Smooth muscle cell (in vitro differentiated cells): ENCODE data around the gene ALDH4A1. TPM values are rescaled to one million over a fixed set of nuclear protein-coding genes. Genes with fewer than 3 reads are reported as not detected.

ENCODE experiments used
- DNase-seq: peaks from one replicate; lab custom pipeline; 2025; ENCODE audit not compliant: unreplicated experiment; lab: John Stamatoyannopoulos, UW
- H2AFZ ChIP-seq: fragments of 200-600 bp; sonication (generic); 2 replicates; pipeline ENCODE4 v1.6.0; 2016; ENCODE audit warnings: antibody characterized with exemption, low read depth, mild to moderate bottlenecking
- H3F3A ChIP-seq: fragments of 200-600 bp; sonication (generic); 2 replicates; pipeline ENCODE4 v1.6.0; 2017; ENCODE audit warnings: antibody characterized with exemption, low read depth
- H3K27ac ChIP-seq: fragments of 200-600 bp; sonication (generic); 2 replicates; pipeline ENCODE4 v1.5.1; 2016; ENCODE audit warnings: low read depth, mild to moderate bottlenecking
- H3K27me3 ChIP-seq: fragments of 200-600 bp; sonication (generic); 2 replicates; pipeline ENCODE4 v1.6.1; 2016; ENCODE audit warnings: low read depth, mild to moderate bottlenecking
- H3K36me3 ChIP-seq: fragments of 200-600 bp; sonication (generic); 2 replicates; pipeline ENCODE4 v1.5.1; 2016; ENCODE audit warnings: low read depth
- H3K4me1 ChIP-seq: fragments of 200-600 bp; sonication (generic); 2 replicates; pipeline ENCODE4 v1.5.1; 2016; ENCODE audit warnings: low read depth
- H3K4me2 ChIP-seq: fragments of 200-600 bp; sonication (generic); 2 replicates; pipeline ENCODE4 v1.6.0; 2016; ENCODE audit warnings: mild to moderate bottlenecking
- H3K4me3 ChIP-seq: fragments of 200-600 bp; sonication (generic); 2 replicates; pipeline ENCODE4 v1.5.1; 2016; ENCODE audit warnings: mild to moderate bottlenecking
- H3K79me2 ChIP-seq: fragments of 200-600 bp; sonication (generic); 2 replicates; pipeline ENCODE4 v1.6.0; 2016; ENCODE audit warnings: low read depth, mild to moderate bottlenecking
- H3K9ac ChIP-seq: fragments of 200-600 bp; sonication (generic); 2 replicates; pipeline ENCODE4 v1.6.0; 2016; ENCODE audit warnings: low read depth
- H3K9me3 ChIP-seq: fragments of 200-600 bp; sonication (generic); replicated peaks from 2 replicates; pipeline ENCODE4 v1.5.1; 2016; ENCODE audit warnings: low read depth
- H4K20me1 ChIP-seq: fragments of 200-600 bp; sonication (generic); 2 replicates; pipeline ENCODE4 v1.6.0; 2016; ENCODE audit warnings: low read depth
- CTCF ChIP-seq: fragments of 200-600 bp; sonication (generic); IDR thresholded peaks from 2 replicates; pipeline ENCODE4 v1.5.1; 2017; ENCODE audit warnings: borderline replicate concordance, mild to moderate bottlenecking, antibody characterized with exemption; ENCODE audit not compliant: insufficient read depth, poor library complexity, severe bottlenecking
- WGBS: methylation state at CpG from one replicate; pipeline ENCODE4 v1.1.7; 2016; ENCODE audit warnings: low lambda C conversion rate; 5-methylcytosine and 5-hydroxymethylcytosine counted together
- polyA plus RNA-seq: library from polyadenylated mRNA; unstranded; fragments of >200 nt; fragmentation: Nextera tagmentation; extraction: Ambion mirVana; gene quantifications from 2 replicates; pipeline ENCODE4 v1.2.1, GENCODE V29; 2016
- total RNA-seq: library from RNA; depleted of rRNA; stranded (reverse); fragments of >200 nt; gene quantifications from 2 replicates; pipeline ENCODE4 v1.2.3, GENCODE V29; 2014

The ALDH4A1 gene
- total and polyA plus RNA-seq, 2 experiments from 2014 or later: 4.8 to 7.2 TPM

DNA sequence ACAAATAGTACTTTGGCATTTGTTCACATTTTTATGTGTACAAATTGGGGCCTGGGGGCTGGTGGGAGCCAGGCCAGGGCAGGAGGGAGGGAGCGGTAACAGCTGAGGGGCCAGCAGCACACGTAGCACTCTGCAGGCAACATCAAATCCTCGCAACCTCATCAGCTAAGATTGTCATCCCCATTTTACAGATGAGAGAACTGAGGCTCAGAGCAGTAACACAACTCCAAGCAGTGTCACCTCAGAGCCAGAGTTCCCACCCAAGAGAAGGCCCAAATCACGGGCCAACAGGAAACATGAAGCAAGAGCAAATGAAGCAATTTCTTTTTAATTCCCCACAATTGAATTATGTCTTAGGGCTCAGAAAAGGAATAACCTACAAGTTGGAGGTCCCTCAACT lies 40.0 kb upstream of the ALDH4A1 start:
- Histone ChIP-seq H3K27ac (peak overlapping the region; percentile 41), H3K79me2 (peaks cover 98% of the 10 kb centered on the region), H3K9me3 (no peaks in the 10 kb centered on the region), H2AFZ (no peak overlapping the region), H3K4me3 (no peak overlapping the region), H3K4me2 (no peak overlapping the region), H3F3A (peaks cover 33% of the 10 kb centered on the region), H3K36me3 (no peaks in the 10 kb centered on the region), H3K27me3 (no peaks in the 10 kb centered on the region), H4K20me1 (peaks cover 79% of the 10 kb centered on the region), H3K9ac (no peak overlapping the region), H3K4me1 (peaks cover 35% of the 10 kb centered on the region)
- TF ChIP-seq CTCF: no peak
- WGBS: 78% methylated on average over 4 of the region's 4 CpGs
- no peak for DNase-seq

DNA sequence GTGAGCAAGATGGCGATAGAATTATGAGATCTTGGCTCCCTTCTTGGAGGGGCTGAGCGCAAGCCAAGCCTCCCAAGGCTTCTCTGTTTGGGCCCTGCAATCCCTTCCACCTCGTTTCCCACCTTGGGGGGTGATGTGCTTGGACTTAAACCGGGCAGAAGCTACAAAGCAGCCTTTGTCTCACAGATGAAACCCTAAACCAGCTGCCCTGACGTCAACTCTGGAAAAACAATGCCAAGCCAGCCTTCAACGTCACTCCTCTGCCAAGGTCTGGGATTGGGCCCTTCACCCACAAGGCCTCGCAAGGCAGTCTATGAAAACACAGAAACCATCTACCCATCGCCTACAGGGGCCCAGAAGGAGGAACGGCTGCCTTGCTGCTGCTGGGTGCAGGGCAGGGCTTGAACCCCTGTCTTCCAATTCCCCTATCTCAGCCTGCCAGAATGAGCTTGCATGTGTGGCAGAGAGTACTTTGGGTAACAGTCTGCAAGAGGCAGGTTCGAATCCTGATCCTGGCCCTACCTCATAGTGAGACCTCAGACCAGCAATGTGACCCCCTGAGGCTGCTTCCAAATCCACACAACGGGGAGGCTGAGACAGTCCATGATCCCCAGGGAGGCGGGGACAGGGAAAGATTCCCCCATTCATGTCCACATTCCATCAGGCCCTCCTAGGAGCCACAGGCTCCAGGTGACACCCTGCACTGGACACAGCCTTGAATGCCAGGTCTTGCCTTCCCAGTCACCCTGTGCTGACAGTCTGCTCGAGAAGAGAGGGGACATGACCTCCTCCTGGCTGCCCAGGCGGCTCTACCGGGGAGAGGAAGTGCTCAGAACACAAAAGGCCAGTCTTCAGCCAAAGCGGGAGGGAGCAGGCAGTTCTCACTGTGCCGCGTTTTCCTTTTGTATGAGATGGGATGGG lies 39.1 kb upstream of the ALDH4A1 start:
- peak overlapping the region; percentile 51 for H3K4me2 ChIP-seq
- H3F3A ChIP-seq: peaks cover 25% of the 10 kb centered on the region
- H3K27ac ChIP-seq: peak overlapping the region; percentile 41
- H3K9me3 ChIP-seq: no peaks in the 10 kb centered on the region
- 66% methylated on average over 18 of the region's 18 CpGs for WGBS
- TF ChIP-seq CTCF: no peak
- no peak for DNase-seq
- H2AFZ ChIP-seq: no peak overlapping the region
- no peak overlapping the region for H3K4me3 ChIP-seq
- H3K36me3 ChIP-seq: no peaks in the 10 kb centered on the region
- peaks cover 35% of the 10 kb centered on the region for H3K4me1 ChIP-seq
- H4K20me1 ChIP-seq: peaks cover 79% of the 10 kb centered on the region
- no peaks in the 10 kb centered on the region for H3K27me3 ChIP-seq
- no peak overlapping the region for H3K9ac ChIP-seq
- peaks cover 98% of the 10 kb centered on the region for H3K79me2 ChIP-seq

DNA sequence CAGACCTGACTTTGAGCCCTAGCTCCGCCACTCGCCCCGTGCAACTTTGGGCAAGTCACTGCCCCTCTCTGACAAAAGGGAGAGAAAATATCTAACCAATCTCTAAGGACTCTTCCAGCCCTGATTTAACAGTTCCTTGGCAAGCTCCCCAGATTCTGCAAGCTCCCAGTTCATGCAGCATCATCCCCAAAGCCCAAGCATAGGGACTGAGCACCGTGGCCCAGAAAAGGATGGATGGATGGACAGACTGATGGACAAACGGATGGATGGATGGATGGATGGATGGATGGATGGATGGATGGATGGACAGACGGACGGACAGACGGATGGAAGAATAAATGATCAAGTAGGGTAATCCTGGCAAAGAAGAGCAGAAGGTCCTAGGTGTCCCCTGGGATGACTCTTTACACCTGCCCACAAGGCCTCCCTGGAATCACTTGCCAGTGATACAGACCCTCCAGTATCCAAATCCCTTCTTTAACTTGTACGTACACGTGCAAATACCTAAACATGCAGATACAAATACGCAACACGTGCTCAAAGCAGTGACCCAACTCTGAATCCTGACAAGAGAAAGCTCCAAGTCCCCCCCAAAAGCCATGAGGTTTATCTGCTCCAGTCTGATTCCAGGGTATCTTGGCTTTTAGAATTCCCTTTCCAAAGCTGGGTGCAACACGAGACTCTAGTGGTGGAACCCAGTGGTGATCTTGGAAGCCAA lies 38.1 kb upstream of the ALDH4A1 start:
- 88% methylated on average over 13 of the region's 13 CpGs for WGBS
- Histone ChIP-seq H3K79me2 (peaks cover 98% of the 10 kb centered on the region), H3K27me3 (no peaks in the 10 kb centered on the region), H3K4me3 (no peak overlapping the region), H3K27ac (peak overlapping the region; percentile 41), H4K20me1 (peaks cover 82% of the 10 kb centered on the region), H3F3A (peaks cover 18% of the 10 kb centered on the region), H3K36me3 (no peaks in the 10 kb centered on the region), H3K9me3 (no peaks in the 10 kb centered on the region), H3K4me1 (peaks cover 35% of the 10 kb centered on the region), H3K4me2 (no peak overlapping the region), H2AFZ (no peak overlapping the region), H3K9ac (no peak overlapping the region)
- no peak for TF ChIP-seq CTCF
- no peak for DNase-seq
